Mucosa of stomach (tissue), 1 donor: Measurements from ENCODE around the gene PALM.

ENCODE experiments used
- H3K27me3 ChIP-seq: one replicate; pipeline ENCODE4 v1.7.0; 2013; ENCODE audit warnings: mild to moderate bottlenecking, low read length; ENCODE audit not compliant: control insufficient read depth, insufficient read depth
- H3K36me3 ChIP-seq: one replicate; pipeline ENCODE4 v1.7.0; 2013; ENCODE audit warnings: low read length; ENCODE audit not compliant: control insufficient read depth, insufficient read depth
- H3K4me1 ChIP-seq: one replicate; pipeline ENCODE4 v1.7.0; 2013; ENCODE audit warnings: mild to moderate bottlenecking, low read length; ENCODE audit not compliant: control insufficient read depth, insufficient read depth
- H3K4me3 ChIP-seq: one replicate; pipeline ENCODE4 v1.7.0; 2013; ENCODE audit warnings: low read length
- H3K9ac ChIP-seq: one replicate; pipeline ENCODE4 v1.7.0; 2013; ENCODE audit warnings: mild to moderate bottlenecking, low read length, moderate library complexity
- H3K9me3 ChIP-seq: one replicate; pipeline ENCODE4 v1.7.0; 2013; ENCODE audit warnings: mild to moderate bottlenecking, low read length, moderate library complexity; ENCODE audit not compliant: control insufficient read depth
- donor health status: Pancreatic carcinoma.

The PALM gene

GRCh38 chr19:756821-757688 is 48.3 kb downstream of the PALM start:
- H3K4me1 ChIP-seq: peaks cover 29% of the 10 kb centered on the region
- peaks cover 7% of the 10 kb centered on the region for H3K36me3 ChIP-seq
- H3K9ac ChIP-seq: no peak overlapping the region
- no peaks in the 10 kb centered on the region for H3K27me3 ChIP-seq
- H3K9me3 ChIP-seq: no peaks in the 10 kb centered on the region
- no peak overlapping the region for H3K4me3 ChIP-seq

GRCh38 chr19:757811-758668 is 49.3 kb downstream of the PALM start:
- H3K36me3 ChIP-seq: peaks cover 7% of the 10 kb centered on the region
- no peak overlapping the region for H3K4me3 ChIP-seq
- H3K9me3 ChIP-seq: no peaks in the 10 kb centered on the region
- H3K4me1 ChIP-seq: peaks cover 24% of the 10 kb centered on the region
- H3K27me3 ChIP-seq: no peaks in the 10 kb centered on the region
- no peak overlapping the region for H3K9ac ChIP-seq

GRCh38 chr19:763181-763580 is 54.4 kb downstream of the PALM start:
- Histone ChIP-seq H3K9ac (no peak overlapping the region), H3K9me3 (no peaks in the 10 kb centered on the region), H3K4me3 (no peak overlapping the region), H3K27me3 (no peaks in the 10 kb centered on the region), H3K36me3 (no peaks in the 10 kb centered on the region), H3K4me1 (no peaks in the 10 kb centered on the region)

- Histone ChIP-seq H3K36me3 (no peaks in the 10 kb centered on the region), H3K4me1 (no peaks in the 10 kb centered on the region), H3K9me3 (no peaks in the 10 kb centered on the region), H3K4me3 (no peak overlapping the region), H3K9ac (no peak overlapping the region), H3K27me3 (no peaks in the 10 kb centered on the region)
Measured at GRCh38 chr19:763869-764268, 55.1 kb downstream of the PALM start.

GRCh38 chr19:764301-764700 is 55.6 kb downstream of the PALM start:
- H3K4me1 ChIP-seq: no peaks in the 10 kb centered on the region
- no peak overlapping the region for H3K4me3 ChIP-seq
- H3K9ac ChIP-seq: no peak overlapping the region
- H3K36me3 ChIP-seq: no peaks in the 10 kb centered on the region
- no peaks in the 10 kb centered on the region for H3K27me3 ChIP-seq
- H3K9me3 ChIP-seq: no peaks in the 10 kb centered on the region

- no peaks in the 10 kb centered on the region for H3K9me3 ChIP-seq
- H3K36me3 ChIP-seq: no peaks in the 10 kb centered on the region
- H3K4me1 ChIP-seq: no peaks in the 10 kb centered on the region
- no peaks in the 10 kb centered on the region for H3K27me3 ChIP-seq
- H3K4me3 ChIP-seq: no peak overlapping the region
- no peak overlapping the region for H3K9ac ChIP-seq
Measured at GRCh38 chr19:765179-765738, 56.5 kb downstream of the PALM start.

- Histone ChIP-seq H3K4me3 (no peak overlapping the region), H3K9ac (no peak overlapping the region), H3K9me3 (no peaks in the 10 kb centered on the region), H3K36me3 (no peaks in the 10 kb centered on the region), H3K27me3 (no peaks in the 10 kb centered on the region), H3K4me1 (no peaks in the 10 kb centered on the region)
Measured at GRCh38 chr19:768424-768823, 59.7 kb downstream of the PALM start.

- Histone ChIP-seq H3K4me3 (no peak overlapping the region), H3K27me3 (no peaks in the 10 kb centered on the region), H3K9ac (no peak overlapping the region), H3K9me3 (no peaks in the 10 kb centered on the region), H3K36me3 (no peaks in the 10 kb centered on the region), H3K4me1 (no peaks in the 10 kb centered on the region)
Measured at GRCh38 chr19:769616-770015, 60.9 kb downstream of the PALM start.

GRCh38 chr19:771332-771785 is 62.6 kb downstream of the PALM start:
- Histone ChIP-seq H3K4me1 (no peaks in the 10 kb centered on the region), H3K36me3 (no peaks in the 10 kb centered on the region), H3K4me3 (no peak overlapping the region), H3K9ac (no peak overlapping the region), H3K9me3 (no peaks in the 10 kb centered on the region), H3K27me3 (no peaks in the 10 kb centered on the region)

- H3K27me3 ChIP-seq: no peaks in the 10 kb centered on the region
- H3K36me3 ChIP-seq: no peaks in the 10 kb centered on the region
Measured at GRCh38 chr19:772063-772462, 63.3 kb downstream of the PALM start.

GRCh38 chr19:772730-773436 is 64.1 kb downstream of the PALM start:
- no peaks in the 10 kb centered on the region for H3K9me3 ChIP-seq
- H3K27me3 ChIP-seq: no peaks in the 10 kb centered on the region
- H3K4me1 ChIP-seq: no peaks in the 10 kb centered on the region
- no peak overlapping the region for H3K9ac ChIP-seq
- no peaks in the 10 kb centered on the region for H3K36me3 ChIP-seq
- no peak overlapping the region for H3K4me3 ChIP-seq

More at GRCh38 chr19:772063-772462, 63.3 kb downstream of the PALM start:
- H3K9ac ChIP-seq: no peak overlapping the region
- no peak overlapping the region for H3K4me3 ChIP-seq
- H3K4me1 ChIP-seq: no peaks in the 10 kb centered on the region
- no peaks in the 10 kb centered on the region for H3K9me3 ChIP-seq
